NCI-H1092 treated with DMSO at 0.1 percent for 48 hours (cell line): Measurements from ENCODE around the gene PDE6D.
"Not testable (repeated sequence)": the region's sequence is repeated elsewhere in the genome, so short reads cannot be mapped to it uniquely, and the experiment has no call there.

Source experiments
- DNase-seq: peaks from one replicate; lab custom pipeline; 2025; lab: John Stamatoyannopoulos, UW

PDE6D gene

GRCh38 chr2:231769170-231770136, 11.6 kb downstream of the PDE6D start:
- no peak for DNase-seq

- no peak for DNase-seq
These were observed 15.6 kb downstream of the PDE6D start for GRCh38 chr2:231765496-231765929.

DNA sequence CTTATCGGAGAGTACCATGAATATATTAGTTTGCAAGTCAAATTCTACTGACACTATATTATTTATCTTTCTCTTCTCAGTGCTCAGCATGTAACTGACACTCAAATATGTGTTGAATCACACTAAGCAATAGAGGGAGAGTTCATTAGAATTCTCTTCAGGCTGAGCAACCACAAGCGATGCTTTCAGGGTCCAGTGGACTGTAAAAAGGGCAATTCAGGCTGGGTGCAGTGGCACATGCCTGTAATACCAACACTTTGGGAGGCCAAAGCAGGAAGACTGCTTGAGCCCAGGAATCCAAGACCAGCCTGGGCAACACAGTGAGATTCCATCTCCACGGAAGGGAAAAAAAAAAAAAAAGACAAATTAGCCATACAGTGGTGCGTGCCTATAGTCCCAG, 16.3 kb downstream of the PDE6D start:
- DNase-seq, result no peak

DNA sequence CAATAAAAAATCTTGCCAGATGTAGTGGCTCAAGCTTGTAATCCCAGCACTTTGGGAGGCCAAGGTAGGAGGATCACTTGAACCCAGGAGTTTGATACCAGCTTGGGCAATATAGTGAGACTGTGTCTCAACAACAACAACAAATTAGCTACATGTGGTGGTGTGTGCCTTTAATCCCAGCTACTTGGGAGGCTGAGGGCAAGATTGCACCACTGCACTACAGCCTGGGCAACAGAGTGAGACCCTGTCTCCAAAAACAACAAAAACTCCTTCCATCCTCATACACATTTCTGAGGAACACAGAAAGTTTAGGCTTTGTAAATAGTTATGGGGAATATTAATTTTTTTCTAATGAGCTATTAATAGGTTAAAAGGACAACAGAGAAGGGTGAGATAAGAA, 17.0 kb downstream of the PDE6D start:
- no peak for DNase-seq

DNA sequence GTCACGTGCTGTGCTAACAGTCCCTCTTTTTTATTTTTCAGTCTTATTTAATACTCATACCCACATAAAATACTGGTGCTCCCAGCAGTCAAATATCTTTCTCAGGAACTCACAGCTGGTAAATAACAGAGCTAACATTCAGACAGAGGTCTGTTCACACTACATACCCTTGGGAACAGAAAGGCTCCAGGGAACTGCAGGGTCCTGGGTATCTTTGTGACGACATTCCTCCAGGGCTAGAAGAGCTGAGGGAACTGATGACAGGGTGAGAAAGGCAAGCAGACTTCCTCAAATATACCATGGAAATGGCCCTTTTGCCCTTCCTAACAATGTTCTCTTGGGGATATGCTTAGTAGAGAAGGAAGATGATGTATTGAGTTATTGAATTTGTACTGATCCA, 19.3 kb downstream of the PDE6D start:
- DNase-seq, result no peak

GRCh38 chr2:231752061-231752460, 29.0 kb downstream of the PDE6D start:
- no peak for DNase-seq

GRCh38 chr2:231751042-231751815, 29.9 kb downstream of the PDE6D start:
- no peak for DNase-seq

DNA sequence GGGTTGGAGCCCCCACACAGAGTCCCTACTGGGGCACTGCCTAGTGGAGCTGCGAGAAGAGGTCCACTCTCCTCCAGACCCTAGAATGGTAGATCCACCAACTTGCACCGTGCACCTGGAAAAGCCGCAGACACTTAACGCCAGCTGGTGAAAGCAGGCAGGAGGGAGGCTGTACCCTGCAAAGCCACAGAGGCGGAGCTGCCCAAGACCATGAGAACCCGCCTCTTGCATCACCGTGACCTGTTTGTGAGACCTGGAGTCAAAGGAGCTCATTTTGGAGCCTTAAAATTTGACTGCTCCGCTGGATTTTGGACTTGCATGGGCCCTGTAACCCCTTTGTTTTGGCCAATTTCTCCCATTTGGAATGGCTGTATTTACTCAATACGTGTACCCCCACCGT, 32.1 kb downstream of the PDE6D start:
- not testable (repeated sequence) for DNase-seq

- DNase-seq, result not testable (repeated sequence)
These were observed 32.8 kb downstream of the PDE6D start for GRCh38 chr2:231748153-231748896.

DNA sequence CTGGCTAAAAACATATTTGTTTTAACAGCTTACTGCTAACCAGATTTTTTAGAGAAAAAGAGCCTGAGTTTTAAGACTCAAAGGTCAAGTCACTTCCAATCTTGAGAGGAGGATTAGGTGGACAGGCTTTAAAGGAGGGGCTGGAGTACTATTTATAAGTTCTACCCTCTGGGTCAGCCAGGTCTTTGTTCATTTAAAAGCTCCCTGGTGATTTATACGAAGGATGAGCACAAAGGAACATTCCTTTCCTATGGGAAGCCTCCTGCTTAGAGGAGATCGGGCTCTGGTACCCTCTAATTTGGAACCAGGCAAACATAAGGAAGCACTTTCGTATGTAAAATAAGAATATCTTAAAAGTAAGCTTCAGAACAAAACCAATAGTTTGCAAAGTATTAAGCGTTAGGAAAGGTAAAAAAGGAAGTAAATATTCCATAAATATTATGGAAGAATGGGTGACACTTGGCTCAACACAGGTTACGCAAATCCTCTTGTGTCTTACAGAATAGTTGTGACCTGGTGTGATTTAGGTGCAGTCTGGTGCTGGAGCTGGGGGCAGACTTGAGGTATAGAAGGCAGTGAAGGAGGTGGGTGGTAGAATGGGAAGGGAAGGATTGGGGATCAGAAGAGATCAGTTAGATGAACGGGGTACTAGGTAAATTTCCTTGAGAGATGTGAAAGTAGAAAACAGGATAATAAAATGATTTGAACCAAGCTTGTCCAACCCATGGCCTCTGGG, 35.6 kb downstream of the PDE6D start:
- DNase-seq, result no peak

- DNase-seq, result no peak
These were observed 37.5 kb downstream of the PDE6D start for GRCh38 chr2:231743376-231744116.

DNA sequence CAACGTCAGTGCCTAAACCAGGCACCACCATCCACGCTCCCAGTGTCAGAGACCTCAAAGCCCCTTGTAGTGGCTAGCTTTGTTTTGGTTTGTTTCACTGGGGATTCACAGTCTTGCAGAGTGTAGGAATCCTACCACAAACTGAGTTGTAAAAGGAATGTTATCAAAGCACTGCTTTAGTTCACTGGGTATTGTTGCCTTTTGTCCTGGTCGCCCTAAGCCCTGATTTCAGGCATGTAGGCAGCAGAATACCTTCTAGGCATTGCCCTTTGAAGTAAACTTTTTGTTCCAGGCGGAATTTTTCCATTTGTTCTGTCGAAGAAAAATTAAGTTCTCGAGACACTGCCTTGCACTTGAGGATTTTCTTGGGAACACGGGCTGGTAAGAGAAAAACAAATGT, 43.3 kb downstream of the PDE6D start:
- DNase-seq, result no peak

DNA sequence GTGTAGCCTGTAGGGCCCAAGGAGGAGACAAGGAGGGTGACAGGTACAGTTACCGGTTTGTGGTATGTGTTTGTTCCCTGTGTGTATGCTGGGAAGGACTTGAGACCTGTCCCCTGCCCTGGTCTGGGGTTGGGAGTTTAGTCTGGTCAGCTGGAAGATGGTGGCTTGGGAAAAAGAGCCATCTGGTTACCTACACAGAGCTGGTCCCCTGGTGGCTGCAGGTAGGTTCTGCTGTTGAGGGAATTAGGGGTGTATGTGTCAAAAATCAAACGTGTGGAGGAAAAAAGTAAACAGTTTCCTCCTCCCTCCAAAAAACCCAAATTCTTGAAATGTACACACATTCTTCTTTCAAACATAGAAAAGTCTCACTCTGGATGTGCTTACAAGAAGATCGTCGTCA, 48.5 kb downstream of the PDE6D start:
- no peak for DNase-seq

GRCh38 chr2:231727621-231728020, 53.5 kb downstream of the PDE6D start:
- no peak for DNase-seq

- no peak for DNase-seq
These were observed 54.8 kb downstream of the PDE6D start for GRCh38 chr2:231726276-231726675.

- DNase-seq, result no peak
These were observed 55.6 kb downstream of the PDE6D start for GRCh38 chr2:231725476-231725875.

GRCh38 chr2:231722721-231723307, 58.3 kb downstream of the PDE6D start:
- DNase-seq, result no peak

GRCh38 chr2:231720987-231721966, 59.8 kb downstream of the PDE6D start:
- DNase-seq, result no peak

GRCh38 chr2:231720292-231720986, 60.6 kb downstream of the PDE6D start:
- DNase-seq, result no peak
